NCI-H526 (cell line): ENCODE data around the gene ARMH3.

Experiments
- DNase-seq, 2 experiments: peaks; one replicate each; lab custom pipeline; 2025; lab: John Stamatoyannopoulos, UW

Gene ARMH3

GRCh38 chr10:101830322-101831168 is 225.4 kb downstream of the ARMH3 start:
- DNase-seq = peak; percentile 84 to 93

GRCh38 chr10:101829561-101830315 is 226.2 kb downstream of the ARMH3 start:
- peak; percentile 37 to 83 for DNase-seq

GRCh38 chr10:101828766-101829551 is 227.0 kb downstream of the ARMH3 start:
- DNase-seq = no peak

DNA sequence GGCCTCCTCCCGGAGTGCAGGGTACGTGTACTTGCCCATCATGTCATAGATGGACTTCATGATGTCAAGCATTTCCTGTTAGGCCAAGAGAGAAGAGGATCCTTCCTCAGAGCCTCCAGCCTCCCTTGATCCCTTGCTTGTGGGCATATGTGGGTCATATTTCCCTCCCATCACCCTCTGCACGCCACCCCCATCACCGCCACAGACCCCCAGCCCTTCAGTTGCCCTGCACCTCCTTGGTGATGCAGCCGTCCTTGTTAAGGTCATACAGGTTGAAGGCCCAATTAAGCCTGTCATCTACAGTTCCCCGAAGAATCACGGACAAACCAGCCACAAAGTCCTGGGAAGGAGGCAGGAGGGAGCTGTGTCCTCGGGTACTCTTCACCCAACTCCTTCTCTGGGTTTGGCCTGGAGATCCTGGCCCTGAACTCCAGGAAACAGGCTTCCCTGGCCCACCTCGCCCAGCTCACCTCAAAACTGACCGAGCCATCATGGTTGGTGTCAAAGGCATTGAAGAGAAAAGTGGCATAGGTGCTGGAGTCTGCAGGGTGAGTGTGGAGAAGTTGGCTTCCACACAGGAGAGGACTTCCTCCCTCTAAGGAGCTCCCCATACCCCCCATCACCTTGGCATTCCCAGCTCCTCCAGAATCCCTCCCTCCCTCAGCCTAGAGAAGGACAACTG is 227.9 kb downstream of the ARMH3 start:
- no peak for DNase-seq

DNA sequence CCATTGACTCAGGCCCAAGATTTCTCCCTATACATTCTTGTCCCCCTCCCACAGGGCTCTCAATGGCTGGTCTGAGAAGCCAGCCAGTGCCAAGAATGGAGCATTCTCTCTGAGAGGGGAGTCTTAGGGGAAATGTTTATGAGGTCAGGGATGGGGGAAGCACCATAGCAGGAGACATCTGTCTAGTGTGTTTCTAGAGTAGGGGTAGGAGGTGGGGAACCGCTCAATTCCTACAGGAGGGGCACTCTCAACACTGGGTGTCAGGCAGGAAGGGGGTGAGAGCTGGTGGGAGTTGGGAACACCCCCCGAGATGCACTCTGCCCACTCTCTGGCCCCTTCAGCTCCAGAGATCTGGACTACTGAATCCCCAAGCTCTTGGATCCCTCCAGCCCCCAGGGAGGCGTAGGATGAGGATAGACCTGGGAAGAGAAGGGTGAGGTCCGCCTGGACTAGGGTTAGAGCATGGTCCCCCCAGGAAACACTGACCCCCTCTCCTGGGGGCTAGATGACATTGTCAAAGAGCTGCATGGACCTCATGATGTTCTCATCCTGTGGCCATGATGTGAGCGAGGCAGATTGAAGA is 229.0 kb downstream of the ARMH3 start:
- no peak for DNase-seq

- DNase-seq = no peak
These were observed 231.2 kb downstream of the ARMH3 start for GRCh38 chr10:101824736-101825135.

GRCh38 chr10:101818872-101819633 is 236.9 kb downstream of the ARMH3 start:
- peak; percentile 79 to 83 for DNase-seq

GRCh38 chr10:101818119-101818871 is 237.7 kb downstream of the ARMH3 start, which contains the start of gene OGA:
OGA (minus strand) TSS chr10:101818444; CDS start chr10:101818022, 422 bp downstream.
- DNase-seq = peak; percentile 98 to 100

DNA sequence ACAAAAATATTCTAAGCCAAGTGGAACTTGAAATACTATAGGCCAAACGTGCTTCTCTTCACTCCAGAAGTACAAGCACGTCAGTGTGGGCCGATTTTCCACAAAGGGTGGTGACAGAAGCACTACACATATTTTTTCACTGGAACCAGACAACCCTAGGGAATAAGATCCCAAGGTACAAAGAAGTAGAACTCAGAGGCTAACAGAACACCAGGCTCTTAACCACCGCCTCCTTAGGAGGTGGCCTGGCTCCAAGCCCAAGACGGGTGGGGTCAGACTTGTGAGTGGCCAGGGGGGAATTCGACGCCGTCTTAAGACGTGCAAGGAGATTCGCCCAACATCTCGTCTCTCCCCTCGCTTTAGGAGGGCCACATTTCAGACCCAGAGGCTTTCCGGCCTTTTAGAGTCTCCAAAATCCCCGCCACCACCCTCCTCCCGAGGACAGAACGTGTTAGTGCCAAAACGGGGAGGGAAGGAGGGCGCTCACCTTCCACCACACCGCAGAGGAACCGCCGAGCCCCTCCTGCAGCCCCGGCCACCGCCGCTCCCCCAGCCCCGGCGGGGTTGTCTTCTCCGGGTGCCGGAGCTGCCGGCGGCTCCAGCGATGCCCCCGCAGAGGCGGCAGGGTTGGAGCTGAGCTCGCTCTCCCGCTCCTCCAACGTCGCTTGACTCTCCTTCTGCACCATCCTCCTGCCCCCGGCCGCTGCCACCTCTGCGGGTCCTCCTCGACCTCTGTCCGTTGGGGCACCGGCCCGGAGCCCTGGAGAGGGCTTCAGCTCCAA is 238.4 kb downstream of the ARMH3 start:
- DNase-seq = peak in 1 of 2 experiments; percentile 19

- DNase-seq = no peak
These were observed 239.0 kb downstream of the ARMH3 start for GRCh38 chr10:101816913-101817336.

GRCh38 chr10:101816376-101816775 is 239.6 kb downstream of the ARMH3 start:
- DNase-seq = no peak

- DNase-seq = peak in 1 of 2 experiments; percentile 10
These were observed 241.4 kb downstream of the ARMH3 start for GRCh38 chr10:101814466-101815071.

- no peak for DNase-seq
These were observed 243.4 kb downstream of the ARMH3 start for GRCh38 chr10:101812606-101813005.

- DNase-seq = no peak
These were observed 248.8 kb downstream of the ARMH3 start for GRCh38 chr10:101807158-101807557.

- DNase-seq = no peak
These were observed 252.5 kb downstream of the ARMH3 start for GRCh38 chr10:101803511-101803910.

DNA sequence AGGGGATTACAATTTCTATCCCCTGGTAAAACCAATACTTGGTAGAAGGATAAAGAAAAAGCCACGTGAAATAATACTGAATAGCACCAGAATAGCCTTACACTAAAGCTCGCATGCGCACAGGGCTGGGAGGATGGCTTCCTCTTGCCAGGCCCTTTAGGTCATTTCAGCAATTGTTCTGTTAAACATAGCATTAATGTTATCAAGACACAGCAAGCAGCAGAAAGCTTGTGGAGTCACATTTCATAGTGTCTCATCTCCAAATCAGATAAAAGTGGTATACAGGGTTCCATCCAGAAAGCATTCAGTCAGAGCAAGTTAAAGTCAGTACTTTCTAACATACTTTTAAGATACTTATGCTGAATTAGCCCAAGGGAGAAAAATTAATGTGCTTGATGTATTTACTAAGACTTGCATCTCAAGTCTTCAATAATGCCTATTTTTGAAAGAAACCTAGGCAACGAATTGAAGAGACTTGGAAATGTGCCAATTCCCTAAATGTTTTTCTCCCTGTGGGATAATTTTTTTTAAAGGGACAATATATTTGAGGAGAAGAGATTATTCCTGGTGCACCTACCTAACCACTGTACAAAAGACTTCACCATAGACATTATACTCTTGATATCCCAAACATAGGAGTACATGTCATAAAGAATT is 258.4 kb downstream of the ARMH3 start:
- DNase-seq = no peak
